CD4-positive, alpha-beta T cell treated with Interferon alpha-2 for 1 hour (primary cell): ENCODE results near the gene UBXN11.
"Not testable (repeated sequence)": the region's sequence is repeated elsewhere in the genome, so short reads cannot be mapped to it uniquely, and the experiment has no call there.

Source experiments
- DNase-seq, 2 donors: peaks; one replicate each; pipeline ENCODE4 v3.0.0-alpha.2; 2020 to 2022

The UBXN11 gene

GRCh38 chr1:26300578-26301275, 5.7 kb downstream of the UBXN11 start:
- no peak for DNase-seq

GRCh38 chr1:26297791-26298124, 8.7 kb downstream of the UBXN11 start:
- DNase-seq: no peak

GRCh38 chr1:26297057-26297790, 9.2 kb downstream of the UBXN11 start:
- no peak for DNase-seq

GRCh38 chr1:26296340-26297056, 9.9 kb downstream of the UBXN11 start:
- DNase-seq: no peak

- DNase-seq: no peak
Measured at GRCh38 chr1:26295194-26296138, 11.0 kb downstream of the UBXN11 start.

- no peak for DNase-seq
Measured at GRCh38 chr1:26293911-26294463, 12.4 kb downstream of the UBXN11 start.

GRCh38 chr1:26292735-26293134, 13.7 kb downstream of the UBXN11 start:
- not testable (repeated sequence) for DNase-seq

- no peak for DNase-seq
Measured at GRCh38 chr1:26291939-26292338, 14.5 kb downstream of the UBXN11 start.

- no peak for DNase-seq
Measured at GRCh38 chr1:26291433-26291832, 15.0 kb downstream of the UBXN11 start.

GRCh38 chr1:26290882-26291261, 15.6 kb downstream of the UBXN11 start:
- no peak for DNase-seq

- DNase-seq: peak; percentile 31 to 37
Measured at GRCh38 chr1:26290122-26290881, 16.1 kb downstream of the UBXN11 start.

- DNase-seq: peak; percentile 50 to 76
Measured at GRCh38 chr1:26289158-26290059, 17.0 kb downstream of the UBXN11 start.

- peak; percentile 41 to 51 for DNase-seq
Measured at GRCh38 chr1:26288311-26288941, 18.0 kb downstream of the UBXN11 start.

GRCh38 chr1:26287811-26288210, 18.6 kb downstream of the UBXN11 start:
- DNase-seq: no peak

- DNase-seq: peak; percentile 66 to 78
Measured at GRCh38 chr1:26287033-26287711, 19.3 kb downstream of the UBXN11 start.

GRCh38 chr1:26286064-26286416, 20.4 kb downstream of the UBXN11 start:
- DNase-seq: no peak

- peak; percentile 26 to 45 for DNase-seq
Measured at GRCh38 chr1:26285366-26286063, 20.9 kb downstream of the UBXN11 start.

GRCh38 chr1:26284597-26285347, 21.7 kb downstream of the UBXN11 start:
- peak; percentile 90 to 92 for DNase-seq
